H9 (cell line): ENCODE measurements around the gene ATP8A1. TPM values are rescaled to one million over a fixed set of nuclear protein-coding genes. Genes with fewer than 3 reads are reported as not detected.

Experiments
- DNase-seq: peaks from one replicate; pipeline ENCODE4 v3.0.0-alpha.2; 2017
- H2AFZ ChIP-seq: one replicate; pipeline ENCODE4 v1.6.1; 2013; ENCODE audit warnings: mild to moderate bottlenecking, low read length, control low read depth, moderate library complexity
- H2AK5ac ChIP-seq: 2 replicates; pipeline ENCODE4 v1.6.1; 2013; ENCODE audit warnings: low read length, control low read depth, mixed read lengths; ENCODE audit not compliant: insufficient read length
- H2BK120ac ChIP-seq: one replicate; pipeline ENCODE4 v1.6.1; 2013; ENCODE audit warnings: low read depth, mild to moderate bottlenecking, low read length, control low read depth, inconsistent platforms; ENCODE audit not compliant: poor library complexity, severe bottlenecking
- H2BK12ac ChIP-seq: 2 replicates; pipeline ENCODE4 v1.6.1; 2013; ENCODE audit warnings: low read length, control low read depth, mixed read lengths, low read depth; ENCODE audit not compliant: insufficient read length
- H2BK15ac ChIP-seq: 2 replicates; pipeline ENCODE4 v1.6.1; 2013; ENCODE audit warnings: low read depth, low read length, control low read depth
- H2BK20ac ChIP-seq: one replicate; pipeline ENCODE4 v1.6.1; 2013; ENCODE audit warnings: low read depth, mild to moderate bottlenecking, low read length, control low read depth, inconsistent platforms; ENCODE audit not compliant: poor library complexity, severe bottlenecking
- H2BK5ac ChIP-seq: 2 replicates; pipeline ENCODE4 v1.6.1; 2013; ENCODE audit warnings: low read length, control low read depth, mixed read lengths; ENCODE audit not compliant: insufficient read length
- H3K14ac ChIP-seq: 2 replicates; pipeline ENCODE4 v1.6.1; 2013; ENCODE audit warnings: low read length, control low read depth; ENCODE audit not compliant: insufficient read depth
- H3K18ac ChIP-seq: 2 replicates; pipeline ENCODE4 v1.6.1; 2013; ENCODE audit warnings: low read depth, mild to moderate bottlenecking, mixed read lengths, low read length, control low read depth; ENCODE audit not compliant: insufficient read length
- H3K23ac ChIP-seq: 2 replicates; pipeline ENCODE4 v1.6.1; 2013; ENCODE audit warnings: low read length, control low read depth, mixed read lengths, low read depth; ENCODE audit not compliant: insufficient read length
- H3K23me2 ChIP-seq: 2 replicates; pipeline ENCODE4 v1.6.1; 2013; ENCODE audit warnings: low read depth, mild to moderate bottlenecking, mixed read lengths, low read length, control low read depth; ENCODE audit not compliant: insufficient read length, poor library complexity, severe bottlenecking
- H3K27ac ChIP-seq: 2 replicates; pipeline ENCODE4 v1.5.1; 2013; ENCODE audit warnings: low read length, control low read depth, mixed read lengths, low read depth; ENCODE audit not compliant: insufficient read length
- H3K27me3 ChIP-seq: 2 replicates; pipeline ENCODE4 v1.6.1; 2013; ENCODE audit warnings: low read length, control low read depth, inconsistent platforms; ENCODE audit not compliant: insufficient read depth
- H3K4ac ChIP-seq: 2 replicates; pipeline ENCODE4 v1.6.1; 2013; ENCODE audit warnings: low read depth, mild to moderate bottlenecking, control low read depth, inconsistent platforms, low read length, moderate library complexity
- H3K4me1 ChIP-seq: 2 replicates; pipeline ENCODE4 v1.6.1; 2013; ENCODE audit warnings: low read length, control low read depth, inconsistent platforms; ENCODE audit not compliant: insufficient read depth
- H3K4me2 ChIP-seq: 2 replicates; pipeline ENCODE4 v1.6.1; 2013; ENCODE audit warnings: low read length, control low read depth, mixed read lengths; ENCODE audit not compliant: insufficient read length, insufficient read depth
- H3K56ac ChIP-seq: 2 replicates; pipeline ENCODE4 v1.6.1; 2013; ENCODE audit warnings: low read depth, mild to moderate bottlenecking, mixed read lengths, low read length, control low read depth; ENCODE audit not compliant: insufficient read length
- H3K79me1 ChIP-seq: 2 replicates; pipeline ENCODE4 v1.6.1; 2013; ENCODE audit warnings: low read depth, mild to moderate bottlenecking, moderate library complexity, low read length, control low read depth, inconsistent platforms; ENCODE audit not compliant: insufficient read depth, poor library complexity, severe bottlenecking
- H3K79me2 ChIP-seq: 2 replicates; pipeline ENCODE4 v1.6.1; 2013; ENCODE audit warnings: low read length, control low read depth, inconsistent platforms; ENCODE audit not compliant: insufficient read depth
- H3K9ac ChIP-seq: 2 replicates; pipeline ENCODE4 v1.6.1; 2013; ENCODE audit warnings: low read length, control low read depth, mixed read lengths; ENCODE audit not compliant: insufficient read length; ENCODE audit errors: extremely low read depth
- H3K9me3 ChIP-seq: one replicate; pipeline ENCODE4 v1.6.1; 2013; ENCODE audit warnings: low read depth, low read length, inconsistent platforms; ENCODE audit not compliant: control insufficient read depth
- H3T11ph ChIP-seq: one replicate; pipeline ENCODE4 v1.6.1; 2013; ENCODE audit warnings: mild to moderate bottlenecking, low read length, control low read depth, inconsistent platforms
- H4K20me1 ChIP-seq: one replicate; pipeline ENCODE4 v1.6.1; 2013; ENCODE audit not compliant: control insufficient read depth, insufficient read length, insufficient read depth
- H4K5ac ChIP-seq: 2 replicates; pipeline ENCODE4 v1.6.1; 2013; ENCODE audit warnings: low read depth, mild to moderate bottlenecking, mixed read lengths, low read length, control low read depth; ENCODE audit not compliant: insufficient read length
- H4K8ac ChIP-seq: replicated peaks from 2 replicates; pipeline ENCODE4 v1.6.1; 2013; ENCODE audit warnings: low read length, control low read depth, mixed read lengths, low read depth; ENCODE audit not compliant: insufficient read length
- H4K91ac ChIP-seq: 2 replicates; pipeline ENCODE4 v1.6.1; 2013; ENCODE audit warnings: low read depth, mild to moderate bottlenecking, moderate library complexity, mixed read lengths, low read length, control low read depth; ENCODE audit not compliant: insufficient read length
- H3K27ac Mint-ChIP-seq, 3 experiments: 2 replicates in 2 of 3; 3 replicates in 1 of 3; pipeline ENCODE4 v1.8.0; 2020 to 2021; ENCODE audit warnings: mixed read lengths in 3 of 3, mild to moderate bottlenecking in 1 of 3, moderate library complexity in 1 of 3
- H3K27me3 Mint-ChIP-seq: 2 replicates; pipeline ENCODE4 v1.8.0; 2021; ENCODE audit warnings: low read depth, mild to moderate bottlenecking, moderate library complexity, mixed read lengths
- H3K36me3 Mint-ChIP-seq, 3 experiments: 2 replicates in 2 of 3; 3 replicates in 1 of 3; pipeline ENCODE4 v1.8.0; 2020 to 2021; ENCODE audit warnings: low read depth in 3 of 3, mixed read lengths in 3 of 3; ENCODE audit not compliant: insufficient read depth in 1 of 3
- H3K4me1 Mint-ChIP-seq, 2 experiments: 2 replicates each; pipeline ENCODE4 v1.8.0; 2020; ENCODE audit warnings: mixed read lengths in 2 of 2
- H3K4me3 Mint-ChIP-seq, 2 experiments: 2 replicates in 1 of 2; 3 replicates in 1 of 2; pipeline ENCODE4 v1.8.0; 2020 to 2021; ENCODE audit warnings: mild to moderate bottlenecking in 2 of 2, mixed read lengths in 2 of 2, moderate library complexity in 1 of 2
- H3K9me3 Mint-ChIP-seq, 2 experiments: 2 replicates in 1 of 2; 3 replicates in 1 of 2; pipeline ENCODE4 v1.8.0; 2020; ENCODE audit warnings: mild to moderate bottlenecking in 2 of 2, mixed read lengths in 2 of 2, moderate library complexity in 1 of 2
- CTCF ChIP-seq: fragments of 200-600 bp; sonication (generic); conservative IDR thresholded peaks from 3 replicates; pipeline ENCODE4 v1.8.0; 2021; ENCODE audit warnings: antibody characterized with exemption, mild to moderate bottlenecking
- WGBS: extraction: QIAGEN DNeasy Blood & Tissue Kit; methylation state at CpG from one replicate; pipeline ENCODE4 v1.1.7; 2013; ENCODE audit warnings: missing lambda C conversion rate, low lambda C conversion rate, mixed read lengths; ENCODE audit not compliant: insufficient read length; ENCODE audit errors: extremely low coverage; 5-methylcytosine and 5-hydroxymethylcytosine counted together
- total RNA-seq: library from RNA; stranded (reverse); gene quantifications from 2 replicates; pipeline ENCODE4 v1.2.1, GENCODE V29; 2021

Gene ATP8A1
- total RNA-seq, 1 experiment from 2014 or later, result 5.1 TPM

- no peak for TF ChIP-seq CTCF
- Histone ChIP-seq H3K27me3 (no peaks in the 10 kb centered on the region), H3K79me1 (no peaks in the 10 kb centered on the region), H2BK120ac (no peak overlapping the region), H3K14ac (no peak overlapping the region), H3K18ac (no peak overlapping the region), H2BK15ac (no peak overlapping the region), H3K27ac (no peak overlapping the region), H3K23ac (no peak overlapping the region), H2BK5ac (no peak overlapping the region), H3K9me3 (no peaks in the 10 kb centered on the region), H2AK5ac (no peak overlapping the region), H2BK12ac (no peak overlapping the region), H3K4me2 (no peak overlapping the region), H3K79me2 (no peaks in the 10 kb centered on the region), H3K9ac (no peak overlapping the region), H4K91ac (no peak overlapping the region), H3K4ac (no peak overlapping the region), H3K56ac (no peak overlapping the region), H4K5ac (no peak overlapping the region), H3T11ph (no peak overlapping the region), H3K23me2 (no peaks in the 10 kb centered on the region), H4K8ac (no peak overlapping the region), H2BK20ac (no peak overlapping the region), H4K20me1 (no peaks in the 10 kb centered on the region), H2AFZ (no peak overlapping the region), H3K4me1 (no peaks in the 10 kb centered on the region)
- Mint-ChIP-seq H3K4me3 (no peak overlapping the region), H3K9me3 (no peaks in the 10 kb centered on the region), H3K36me3 (no peaks in the 10 kb centered on the region), H3K4me1 (no peaks in the 10 kb centered on the region), H3K27ac (no peak overlapping the region), H3K27me3 (no peaks in the 10 kb centered on the region)
- no CpG with 5 or more reads among the region's 4 CpGs for WGBS
- no peak for DNase-seq
These were observed 82.0 kb downstream of the ATP8A1 start for GRCh38 chr4:42574870-42575430.
